Measurements from ENCODE around the gene PPP2R2D.
"Not testable (repeated sequence)": the region's sequence is repeated elsewhere in the genome, so short reads cannot be mapped to it uniquely, and the experiment has no call there.

- TF ChIP-seq, protein P1, sequence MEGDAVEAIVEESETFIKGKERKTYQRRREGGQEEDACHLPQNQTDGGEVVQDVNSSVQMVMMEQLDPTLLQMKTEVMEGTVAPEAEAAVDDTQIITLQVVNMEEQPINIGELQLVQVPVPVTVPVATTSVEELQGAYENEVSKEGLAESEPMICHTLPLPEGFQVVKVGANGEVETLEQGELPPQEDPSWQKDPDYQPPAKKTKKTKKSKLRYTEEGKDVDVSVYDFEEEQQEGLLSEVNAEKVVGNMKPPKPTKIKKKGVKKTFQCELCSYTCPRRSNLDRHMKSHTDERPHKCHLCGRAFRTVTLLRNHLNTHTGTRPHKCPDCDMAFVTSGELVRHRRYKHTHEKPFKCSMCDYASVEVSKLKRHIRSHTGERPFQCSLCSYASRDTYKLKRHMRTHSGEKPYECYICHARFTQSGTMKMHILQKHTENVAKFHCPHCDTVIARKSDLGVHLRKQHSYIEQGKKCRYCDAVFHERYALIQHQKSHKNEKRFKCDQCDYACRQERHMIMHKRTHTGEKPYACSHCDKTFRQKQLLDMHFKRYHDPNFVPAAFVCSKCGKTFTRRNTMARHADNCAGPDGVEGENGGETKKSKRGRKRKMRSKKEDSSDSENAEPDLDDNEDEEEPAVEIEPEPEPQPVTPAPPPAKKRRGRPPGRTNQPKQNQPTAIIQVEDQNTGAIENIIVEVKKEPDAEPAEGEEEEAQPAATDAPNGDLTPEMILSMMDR (IDR thresholded peaks at IDR 0.05): not testable (repeated sequence)
- not testable (repeated sequence) for TF ChIP-seq POLR2A, POLR2AphosphoS5 (IDR thresholded peaks at IDR 0.05)
Measured at GRCh38 chr10:131986851-131987250, 86.0 kb downstream of the PPP2R2D start.

Measured in transverse colon (tissue), 4 donors.